HL-60 (cell line): Measurements from ENCODE around the gene TRIM58.

Experiments used
- GABPA ChIP-seq: IDR thresholded peaks from 2 replicates; pipeline ENCODE4 v1.6.1; 2012; ENCODE audit warnings: low read depth
- TF ChIP-seq, protein P1 (sequence below): IDR thresholded peaks from one replicate; pipeline ENCODE4 v1.5.1; 2011; ENCODE audit warnings: low read length, control low read depth, inconsistent platforms; ENCODE audit not compliant: insufficient read depth

DNA sequence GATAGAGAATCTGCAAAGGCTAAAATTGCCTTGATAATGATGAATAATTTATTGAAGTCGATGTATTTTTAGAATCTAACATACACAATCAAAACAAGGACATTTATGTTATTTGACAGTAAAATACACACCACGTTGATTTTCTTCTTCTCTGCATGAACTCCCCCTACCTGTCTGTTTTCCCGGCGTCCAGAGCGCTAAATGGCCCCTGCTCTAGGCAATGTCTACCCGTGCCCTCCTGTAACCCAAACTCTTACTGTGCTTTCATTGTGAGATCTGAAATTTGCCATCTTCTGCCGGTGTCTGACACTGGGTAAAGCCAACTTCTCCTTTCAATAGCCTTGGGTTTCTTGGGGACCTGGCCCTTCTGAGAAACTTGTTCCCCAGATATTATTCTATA lies 8.6 kb upstream of the TRIM58 start:
- TF ChIP-seq, protein P1, sequence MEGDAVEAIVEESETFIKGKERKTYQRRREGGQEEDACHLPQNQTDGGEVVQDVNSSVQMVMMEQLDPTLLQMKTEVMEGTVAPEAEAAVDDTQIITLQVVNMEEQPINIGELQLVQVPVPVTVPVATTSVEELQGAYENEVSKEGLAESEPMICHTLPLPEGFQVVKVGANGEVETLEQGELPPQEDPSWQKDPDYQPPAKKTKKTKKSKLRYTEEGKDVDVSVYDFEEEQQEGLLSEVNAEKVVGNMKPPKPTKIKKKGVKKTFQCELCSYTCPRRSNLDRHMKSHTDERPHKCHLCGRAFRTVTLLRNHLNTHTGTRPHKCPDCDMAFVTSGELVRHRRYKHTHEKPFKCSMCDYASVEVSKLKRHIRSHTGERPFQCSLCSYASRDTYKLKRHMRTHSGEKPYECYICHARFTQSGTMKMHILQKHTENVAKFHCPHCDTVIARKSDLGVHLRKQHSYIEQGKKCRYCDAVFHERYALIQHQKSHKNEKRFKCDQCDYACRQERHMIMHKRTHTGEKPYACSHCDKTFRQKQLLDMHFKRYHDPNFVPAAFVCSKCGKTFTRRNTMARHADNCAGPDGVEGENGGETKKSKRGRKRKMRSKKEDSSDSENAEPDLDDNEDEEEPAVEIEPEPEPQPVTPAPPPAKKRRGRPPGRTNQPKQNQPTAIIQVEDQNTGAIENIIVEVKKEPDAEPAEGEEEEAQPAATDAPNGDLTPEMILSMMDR = no peak
- TF ChIP-seq GABPA = no peak
